Measurements from ENCODE around the gene HS1BP3.

- no peak for TF ChIP-seq CTCF (IDR thresholded peaks at IDR 0.05)
- no peak for TF ChIP-seq EP300 (IDR thresholded peaks at IDR 0.05)
- TF ChIP-seq POLR2A (IDR thresholded peaks at IDR 0.05): no peak
- TF ChIP-seq POLR2AphosphoS5 (IDR thresholded peaks at IDR 0.05): no peak
These were observed 28.6 kb downstream of the HS1BP3 start for GRCh38 chr2:20622296-20622686.
